ENCODE data around the gene IRS2. TPM values are rescaled to one million over a fixed set of nuclear protein-coding genes. Genes with fewer than 3 reads are reported as not detected.

Gene IRS2
- total RNA-seq, 2 experiments from 2014 or later = 0.63 to 2.7 TPM

DNA sequence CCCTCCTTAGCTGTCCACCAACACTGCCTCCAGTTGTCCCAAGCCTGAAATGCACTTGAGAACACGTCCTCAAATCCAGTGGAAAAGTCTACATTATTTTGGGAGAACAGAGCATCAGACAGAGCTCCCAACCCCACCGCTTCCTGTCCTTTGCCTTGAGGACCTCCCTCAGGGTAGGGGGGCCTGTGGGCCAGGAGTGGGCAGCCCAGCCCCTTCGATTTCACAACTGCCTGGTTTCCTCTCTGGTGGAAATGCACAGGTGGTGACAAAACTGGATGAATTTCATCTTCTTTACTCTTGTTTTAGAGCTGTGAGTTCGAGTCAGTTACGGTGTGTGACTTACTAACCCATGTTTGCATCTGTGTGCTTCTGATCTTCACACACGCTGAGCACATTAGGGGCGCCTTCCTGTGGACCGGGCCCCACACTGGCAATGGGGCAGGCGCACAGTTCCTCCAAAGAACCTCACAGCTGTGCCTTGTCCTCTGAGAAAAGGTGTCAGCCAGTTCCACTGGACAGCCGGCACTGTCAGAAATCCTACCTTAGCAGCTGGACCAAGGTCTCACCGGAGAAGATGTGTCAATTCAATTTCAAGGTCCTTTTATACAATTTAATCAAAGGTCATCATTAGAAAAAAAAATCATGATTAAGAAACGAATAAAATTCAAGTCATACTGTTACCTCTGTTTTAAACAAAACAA, 80.2 kb downstream of the IRS2 start:
- no peaks in the 10 kb centered on the region for H3K9me3 ChIP-seq (ENCODE audit: low read length)
- H3K4me3 ChIP-seq (ENCODE audit: low read depth, low read length, poor library complexity, severe bottlenecking) = no peak overlapping the region
- H3K36me3 ChIP-seq (ENCODE audit: insufficient read depth, low read length) = no peaks in the 10 kb centered on the region
- H3K4me2 ChIP-seq (ENCODE audit: low read length) = no peak overlapping the region
- H4K20me1 ChIP-seq (ENCODE audit: insufficient read depth, low read length) = no peaks in the 10 kb centered on the region
- H3K27ac ChIP-seq (ENCODE audit: low read depth, low read length, poor library complexity, severe bottlenecking) = no peak overlapping the region
- no peaks in the 10 kb centered on the region for H3K4me1 ChIP-seq (ENCODE audit: insufficient read depth, low read length, poor library complexity, severe bottlenecking)
- BruUV-seq (replicated peaks) = no TSS peak
- H3K9me2 ChIP-seq (ENCODE audit: insufficient read depth, low read length) = no peaks in the 10 kb centered on the region
- ChIA-PET CTCF (ENCODE audit: unreplicated experiment) (no interaction called here), POLR2A (no interaction called here)
- intact Hi-C loops (cut with micrococcal nuclease; ENCODE audit: unreplicated experiment) = no loop called here
- TF ChIP-seq EZH2phosphoT487 (IDR thresholded peaks at IDR 0.05; ENCODE audit: borderline replicate concordance, low read depth, low read length) (no peak), CTCF (conservative IDR thresholded peaks at IDR 0.05; ENCODE audit: low read length) (no peak)
- H2AFZ ChIP-seq (ENCODE audit: low read length) = no peak overlapping the region
- no peaks in the 10 kb centered on the region for H3K79me2 ChIP-seq (ENCODE audit: insufficient read depth, low read depth, low read length)
- no peak for DNase-seq (ENCODE audit: low spot score)

- no TSS peak for BruUV-seq (replicated peaks)
- no peak overlapping the region for H3K27ac ChIP-seq (ENCODE audit: low read depth, low read length, poor library complexity, severe bottlenecking)
- no peaks in the 10 kb centered on the region for H3K79me2 ChIP-seq (ENCODE audit: insufficient read depth, low read depth, low read length)
- DNase-seq (ENCODE audit: low spot score) = no peak
- H2AFZ ChIP-seq (ENCODE audit: low read length) = no peak overlapping the region
- H3K4me1 ChIP-seq (ENCODE audit: insufficient read depth, low read length, poor library complexity, severe bottlenecking) = no peaks in the 10 kb centered on the region
- TF ChIP-seq CTCF (conservative IDR thresholded peaks at IDR 0.05; ENCODE audit: low read length) (no peak), EZH2phosphoT487 (IDR thresholded peaks at IDR 0.05; ENCODE audit: borderline replicate concordance, low read depth, low read length) (no peak)
- no peaks in the 10 kb centered on the region for H4K20me1 ChIP-seq (ENCODE audit: insufficient read depth, low read length)
- no peaks in the 10 kb centered on the region for H3K9me2 ChIP-seq (ENCODE audit: insufficient read depth, low read length)
- no peak overlapping the region for H3K4me3 ChIP-seq (ENCODE audit: low read depth, low read length, poor library complexity, severe bottlenecking)
- ChIA-PET POLR2A (no interaction called here), CTCF (ENCODE audit: unreplicated experiment) (no interaction called here)
- H3K9me3 ChIP-seq (ENCODE audit: low read length) = no peaks in the 10 kb centered on the region
- intact Hi-C loops (cut with micrococcal nuclease; ENCODE audit: unreplicated experiment) = no loop called here
- H3K36me3 ChIP-seq (ENCODE audit: insufficient read depth, low read length) = no peaks in the 10 kb centered on the region
- no peak overlapping the region for H3K4me2 ChIP-seq (ENCODE audit: low read length)
These were observed 81.4 kb downstream of the IRS2 start for GRCh38 chr13:109704771-109705635.

DNA sequence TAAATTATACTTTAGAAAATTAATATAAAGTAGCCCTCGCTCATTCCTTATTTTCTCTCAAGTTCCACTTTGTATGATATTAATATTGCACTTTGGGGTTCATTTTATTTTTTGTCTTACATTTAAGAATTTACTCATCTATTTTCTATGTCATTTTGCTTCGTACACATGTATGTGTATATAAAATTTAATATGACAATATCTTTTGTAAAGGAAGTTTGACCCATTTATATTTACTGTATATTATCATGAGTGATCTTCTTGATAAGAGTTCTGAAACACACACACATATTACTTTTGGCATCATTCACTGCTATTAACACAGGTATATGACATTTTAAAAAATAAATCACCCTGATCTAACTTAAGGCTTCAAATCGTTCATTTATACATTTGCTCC, 83.1 kb downstream of the IRS2 start:
- BruUV-seq (replicated peaks) = no TSS peak
- POLR2A ChIA-PET = interaction anchor here (1.0 kb wide), 1 partner anchor 11 kb away, joined by 5 read pairs; no protein-coding TSS in a partner anchor

More for the DNA sequence above, 83.1 kb downstream of the IRS2 start:
- Histone ChIP-seq H3K9me2 (ENCODE audit: insufficient read depth, low read length) (no peaks in the 10 kb centered on the region), H3K4me1 (ENCODE audit: insufficient read depth, low read length, poor library complexity, severe bottlenecking) (no peaks in the 10 kb centered on the region), H3K4me3 (ENCODE audit: low read depth, low read length, poor library complexity, severe bottlenecking) (no peak overlapping the region), H3K4me2 (ENCODE audit: low read length) (no peak overlapping the region), H2AFZ (ENCODE audit: low read length) (no peak overlapping the region), H4K20me1 (ENCODE audit: insufficient read depth, low read length) (no peaks in the 10 kb centered on the region), H3K36me3 (ENCODE audit: insufficient read depth, low read length) (no peaks in the 10 kb centered on the region), H3K9me3 (ENCODE audit: low read length) (no peaks in the 10 kb centered on the region), H3K79me2 (ENCODE audit: insufficient read depth, low read depth, low read length) (no peaks in the 10 kb centered on the region), H3K27ac (ENCODE audit: low read depth, low read length, poor library complexity, severe bottlenecking) (no peak overlapping the region)
- no peak for DNase-seq (ENCODE audit: low spot score)
- intact Hi-C loops (cut with micrococcal nuclease; ENCODE audit: unreplicated experiment) = no loop called here
- TF ChIP-seq CTCF (conservative IDR thresholded peaks at IDR 0.05; ENCODE audit: low read length) = no peak
- no peak for TF ChIP-seq EZH2phosphoT487 (IDR thresholded peaks at IDR 0.05; ENCODE audit: borderline replicate concordance, low read depth, low read length)
- CTCF ChIA-PET (ENCODE audit: unreplicated experiment) = no interaction called here

Data from OCI-LY7 (cell line).